ENCODE data around the gene ADAM10.

ADAM10 gene

GRCh38 chr15:58559904-58560588 lies 189.5 kb downstream of the ADAM10 start:
- no peak overlapping the region for H3K4me3 ChIP-seq (ENCODE audit: control insufficient read depth, low read depth, low read length)
- TF ChIP-seq CTCF (IDR thresholded peaks at IDR 0.05; ENCODE audit: control insufficient read depth, insufficient read depth, low read depth, low read length, missing control alignments), result no peak

GRCh38 chr15:58558777-58559176 lies 190.7 kb downstream of the ADAM10 start:
- no peak for TF ChIP-seq CTCF (IDR thresholded peaks at IDR 0.05; ENCODE audit: control insufficient read depth, insufficient read depth, low read depth, low read length, missing control alignments)
- DNase-seq (ENCODE audit: low read depth), result no peak
- H3K4me3 ChIP-seq (ENCODE audit: control insufficient read depth, low read depth, low read length), result no peak overlapping the region

More at GRCh38 chr15:58559904-58560588, 189.5 kb downstream of the ADAM10 start:
- DNase-seq (ENCODE audit: low read depth), result no peak

GRCh38 chr15:58556541-58556940 lies 193.0 kb downstream of the ADAM10 start:
- no peak for DNase-seq (ENCODE audit: low read depth)
- TF ChIP-seq CTCF (IDR thresholded peaks at IDR 0.05; ENCODE audit: control insufficient read depth, insufficient read depth, low read depth, low read length, missing control alignments), result no peak
- H3K4me3 ChIP-seq (ENCODE audit: control insufficient read depth, low read depth, low read length), result no peak overlapping the region

- no peak overlapping the region for H3K4me3 ChIP-seq (ENCODE audit: control insufficient read depth, low read depth, low read length)
- no peak for TF ChIP-seq CTCF (IDR thresholded peaks at IDR 0.05; ENCODE audit: control insufficient read depth, insufficient read depth, low read depth, low read length, missing control alignments)
- no peak for DNase-seq (ENCODE audit: low read depth)
Observed at GRCh38 chr15:58556028-58556361, 193.5 kb downstream of the ADAM10 start.

GRCh38 chr15:58555162-58556027 lies 194.1 kb downstream of the ADAM10 start:
- DNase-seq (ENCODE audit: low read depth), result no peak
- TF ChIP-seq CTCF (IDR thresholded peaks at IDR 0.05; ENCODE audit: control insufficient read depth, insufficient read depth, low read depth, low read length, missing control alignments), result no peak
- no peak overlapping the region for H3K4me3 ChIP-seq (ENCODE audit: control insufficient read depth, low read depth, low read length)

GRCh38 chr15:58554758-58555157 lies 194.7 kb downstream of the ADAM10 start:
- DNase-seq (ENCODE audit: low read depth), result no peak
- TF ChIP-seq CTCF (IDR thresholded peaks at IDR 0.05; ENCODE audit: control insufficient read depth, insufficient read depth, low read depth, low read length, missing control alignments), result no peak
- H3K4me3 ChIP-seq (ENCODE audit: control insufficient read depth, low read depth, low read length), result no peak overlapping the region
